SJCRH30 (cell line): ENCODE data around the gene UBTF. TPM values are rescaled to one million over a fixed set of nuclear protein-coding genes. Genes with fewer than 3 reads are reported as not detected.
A peak's percentile ranks its signal among the peaks of the same experiment; 100 is the strongest.
"Not testable (repeated sequence)": the region's sequence is repeated elsewhere in the genome, so short reads cannot be mapped to it uniquely, and the experiment has no call there.

ENCODE experiments used
- DNase-seq, 2 experiments: peaks; one replicate each; pipeline ENCODE4 v3.0.0-alpha.2; 2015 to 2020
- H3K27ac ChIP-seq: fragments of 250-450 bp; sonication (Bioruptor Pico); 2 replicates; pipeline ENCODE4 v1.5.1; 2020; ENCODE audit warnings: mild to moderate bottlenecking, moderate library complexity
- H3K27me3 ChIP-seq: fragments of 250-450 bp; sonication (Bioruptor Pico); 2 replicates; pipeline ENCODE4 v1.5.1; 2020; ENCODE audit warnings: mild to moderate bottlenecking, moderate library complexity
- H3K36me3 ChIP-seq: fragments of 250-450 bp; sonication (Bioruptor Pico); 2 replicates; pipeline ENCODE4 v1.5.1; 2020; ENCODE audit warnings: mild to moderate bottlenecking, moderate library complexity
- H3K4me1 ChIP-seq: fragments of 250-450 bp; sonication (Bioruptor Pico); 2 replicates; pipeline ENCODE4 v1.5.1; 2020; ENCODE audit warnings: mild to moderate bottlenecking, moderate library complexity
- H3K4me3 ChIP-seq: fragments of 250-450 bp; sonication (Bioruptor Pico); 2 replicates; pipeline ENCODE4 v1.5.1; 2020; ENCODE audit warnings: mild to moderate bottlenecking, moderate library complexity
- H3K9me3 ChIP-seq: fragments of 250-450 bp; sonication (Bioruptor Pico); replicated peaks from 2 replicates; pipeline ENCODE4 v1.5.1; 2020; ENCODE audit warnings: mild to moderate bottlenecking, moderate library complexity
- total RNA-seq: library from RNA; depleted of rRNA; stranded (reverse); fragments of >200 nt; shearing (Covaris generic); gene quantifications from 2 replicates; pipeline ENCODE4 v1.2.3, GENCODE V29; 2014

UBTF gene
- total RNA-seq, 1 experiment from 2014 or later, result 78.9 TPM

- H3K4me1 ChIP-seq, result no peaks in the 10 kb centered on the region
- H3K36me3 ChIP-seq, result no peaks in the 10 kb centered on the region
- H3K4me3 ChIP-seq, result no peak overlapping the region
- H3K27me3 ChIP-seq, result 0 out of 2 replicates have a peak, but pooled peaks cover 13% of the 10 kb centered on the region
- no peak for DNase-seq
- no peaks in the 10 kb centered on the region for H3K9me3 ChIP-seq
- no peak overlapping the region for H3K27ac ChIP-seq
Measured at GRCh38 chr17:44254361-44255095, 35.1 kb upstream of the UBTF start.

GRCh38 chr17:44253006-44253405, 33.5 kb upstream of the UBTF start:
- H3K27ac ChIP-seq, result no peak overlapping the region
- H3K9me3 ChIP-seq, result no peaks in the 10 kb centered on the region
- H3K4me3 ChIP-seq, result no peak overlapping the region
- no peak for DNase-seq
- H3K36me3 ChIP-seq, result no peaks in the 10 kb centered on the region
- H3K27me3 ChIP-seq, result 0 out of 2 replicates have a peak, but pooled peaks cover 13% of the 10 kb centered on the region
- 0 out of 2 replicates have a peak, but pooled peaks cover 3% of the 10 kb centered on the region for H3K4me1 ChIP-seq

GRCh38 chr17:44251062-44251461, 31.6 kb upstream of the UBTF start:
- 0 out of 2 replicates have a peak, but pooled peaks cover 7% of the 10 kb centered on the region for H3K27me3 ChIP-seq
- H3K27ac ChIP-seq, result no peak overlapping the region

GRCh38 chr17:44249501-44250246, 30.2 kb upstream of the UBTF start:
- H3K9me3 ChIP-seq, result no peaks in the 10 kb centered on the region
- 0 out of 2 replicates have a peak, but pooled peaks cover 5% of the 10 kb centered on the region for H3K27me3 ChIP-seq
- H3K36me3 ChIP-seq, result no peaks in the 10 kb centered on the region
- no peak overlapping the region for H3K27ac ChIP-seq
- no peak for DNase-seq
- no peak overlapping the region for H3K4me3 ChIP-seq
- H3K4me1 ChIP-seq, result peaks cover 28% of the 10 kb centered on the region

More at GRCh38 chr17:44251062-44251461, 31.6 kb upstream of the UBTF start:
- Histone ChIP-seq H3K4me3 (no peak overlapping the region), H3K4me1 (peaks cover 22% of the 10 kb centered on the region), H3K9me3 (no peaks in the 10 kb centered on the region), H3K36me3 (no peaks in the 10 kb centered on the region)
- no peak for DNase-seq

GRCh38 chr17:44247876-44248736, 28.6 kb upstream of the UBTF start:
- no peak overlapping the region for H3K4me3 ChIP-seq
- peaks cover 28% of the 10 kb centered on the region for H3K4me1 ChIP-seq
- no peaks in the 10 kb centered on the region for H3K9me3 ChIP-seq
- no peak overlapping the region for H3K27ac ChIP-seq
- H3K27me3 ChIP-seq, result no peaks in the 10 kb centered on the region
- DNase-seq, result no peak
- no peaks in the 10 kb centered on the region for H3K36me3 ChIP-seq

GRCh38 chr17:44247440-44247841, 28.0 kb upstream of the UBTF start:
- DNase-seq, result peak; percentile 64 to 71
- peaks cover 28% of the 10 kb centered on the region for H3K4me1 ChIP-seq
- H3K27me3 ChIP-seq, result no peaks in the 10 kb centered on the region
- H3K9me3 ChIP-seq, result no peaks in the 10 kb centered on the region
- no peak overlapping the region for H3K4me3 ChIP-seq
- H3K27ac ChIP-seq, result peak overlapping the region; percentile 1; the same call in 1 of the 2 replicates
- no peaks in the 10 kb centered on the region for H3K36me3 ChIP-seq

GRCh38 chr17:44241106-44241624, 21.7 kb upstream of the UBTF start:
- Histone ChIP-seq H3K9me3 (no peaks in the 10 kb centered on the region), H3K36me3 (no peaks in the 10 kb centered on the region), H3K27ac (no peak overlapping the region), H3K27me3 (no peaks in the 10 kb centered on the region), H3K4me3 (no peak overlapping the region), H3K4me1 (peaks cover 6% of the 10 kb centered on the region)
- no peak for DNase-seq

- DNase-seq, H3K27me3 ChIP-seq, H3K27ac ChIP-seq, H3K4me1 ChIP-seq, H3K4me3 ChIP-seq, H3K9me3 ChIP-seq, H3K36me3 ChIP-seq: not testable (repeated sequence)
Measured at GRCh38 chr17:44237886-44238285, 18.4 kb upstream of the UBTF start.

- Histone ChIP-seq H3K27me3 (peaks cover 4% of the 10 kb centered on the region; the same call in 1 of the 2 replicates), H3K27ac (no peak overlapping the region), H3K4me1 (peaks cover 8% of the 10 kb centered on the region; the same call in 1 of the 2 replicates), H3K4me3 (no peak overlapping the region), H3K9me3 (no peaks in the 10 kb centered on the region), H3K36me3 (no peaks in the 10 kb centered on the region)
- DNase-seq, result no peak
Measured at GRCh38 chr17:44236444-44236991, 17.0 kb upstream of the UBTF start.

- no peak for DNase-seq
- Histone ChIP-seq H3K4me3 (no peak overlapping the region), H3K27me3 (peaks cover 4% of the 10 kb centered on the region; the same call in 1 of the 2 replicates), H3K4me1 (peaks cover 8% of the 10 kb centered on the region; the same call in 1 of the 2 replicates), H3K9me3 (no peaks in the 10 kb centered on the region), H3K27ac (no peak overlapping the region), H3K36me3 (no peaks in the 10 kb centered on the region)
Measured at GRCh38 chr17:44235583-44235936, 16.1 kb upstream of the UBTF start.

- Histone ChIP-seq H3K36me3 (no peaks in the 10 kb centered on the region), H3K4me1 (peaks cover 8% of the 10 kb centered on the region; the same call in 1 of the 2 replicates), H3K27me3 (peaks cover 4% of the 10 kb centered on the region; the same call in 1 of the 2 replicates), H3K27ac (no peak overlapping the region), H3K4me3 (no peak overlapping the region), H3K9me3 (no peaks in the 10 kb centered on the region)
- no peak for DNase-seq
Measured at GRCh38 chr17:44233582-44233981, 14.1 kb upstream of the UBTF start.

- DNase-seq, result no peak
- peaks cover 8% of the 10 kb centered on the region; the same call in 1 of the 2 replicates for H3K4me1 ChIP-seq
- no peak overlapping the region for H3K4me3 ChIP-seq
Measured at GRCh38 chr17:44232061-44232460, 12.6 kb upstream of the UBTF start.

GRCh38 chr17:44230140-44230539, 10.7 kb upstream of the UBTF start:
- Histone ChIP-seq H3K4me3 (no peak overlapping the region), H3K36me3 (no peaks in the 10 kb centered on the region), H3K4me1 (peaks cover 8% of the 10 kb centered on the region; the same call in 1 of the 2 replicates), H3K9me3 (no peaks in the 10 kb centered on the region), H3K27me3 (peaks cover 4% of the 10 kb centered on the region; the same call in 1 of the 2 replicates), H3K27ac (no peak overlapping the region)
- DNase-seq, result no peak

More at GRCh38 chr17:44232061-44232460, 12.6 kb upstream of the UBTF start:
- Histone ChIP-seq H3K36me3 (no peaks in the 10 kb centered on the region), H3K27ac (no peak overlapping the region), H3K27me3 (peaks cover 4% of the 10 kb centered on the region; the same call in 1 of the 2 replicates), H3K9me3 (no peaks in the 10 kb centered on the region)

- H3K27me3 ChIP-seq, result peaks cover 4% of the 10 kb centered on the region; the same call in 1 of the 2 replicates
- H3K9me3 ChIP-seq, result no peaks in the 10 kb centered on the region
- H3K27ac ChIP-seq, result no peak overlapping the region
- no peak for DNase-seq
- H3K4me1 ChIP-seq, result 0 out of 2 replicates have a peak, but pooled peaks cover 4% of the 10 kb centered on the region
- no peak overlapping the region for H3K4me3 ChIP-seq
- no peaks in the 10 kb centered on the region for H3K36me3 ChIP-seq
Measured at GRCh38 chr17:44229090-44229489, 9.6 kb upstream of the UBTF start.
